IMR-90 (cell line): ENCODE measurements around the gene SDR39U1. TPM values are rescaled to one million over a fixed set of nuclear protein-coding genes. Genes with fewer than 3 reads are reported as not detected.

Experiments
- ATAC-seq: fragments of 200-7000 bp; cut with Tn5 transposase; 2 replicates; pipeline ENCODE4 v1.9.1; 2020; ENCODE audit warnings: low read depth, mild to moderate bottlenecking, moderate library complexity
- BruUV-seq: library from RNA; stranded (reverse); fragments of 400-500 nt; replicated peaks from 2 replicates; lab custom pipeline; 2021; lab: Mats Ljungman, UMichigan
- CTCF ChIA-PET: fragments of 300-600 bp; formaldehyde crosslinking; extraction: SDS; loops from one replicate; lab custom pipeline; 2021; ENCODE audit warnings: antibody characterized with exemption; lab: Yijun Ruan, JAX
- POLR2A ChIA-PET: fragments of 300-600 bp; sonication (Branson Sonifier 250); formaldehyde crosslinking; loops from one replicate; lab custom pipeline; 2022; ENCODE audit warnings: antibody characterized with exemption; ENCODE audit not compliant: unreplicated experiment; lab: Charles Lee
- DNase-seq: peaks from one replicate; pipeline ENCODE4 v3.0.0; 2013
- H2AFZ ChIP-seq: replicated peaks from 2 replicates; pipeline ENCODE3; 2013; ENCODE audit warnings: low read length, mild to moderate bottlenecking; ENCODE audit not compliant: poor library complexity
- H2AK5ac ChIP-seq: 2 replicates; pipeline ENCODE4 v1.6.1; 2013; ENCODE audit warnings: low read depth, low read length, inconsistent platforms
- H2AK9ac ChIP-seq: replicated peaks from 2 replicates; pipeline ENCODE3; 2013; ENCODE audit warnings: mild to moderate bottlenecking, low read depth, low read length, moderate library complexity; ENCODE audit not compliant: poor library complexity
- H2BK120ac ChIP-seq: 2 replicates; pipeline ENCODE4 v1.6.1; 2013; ENCODE audit warnings: low read depth, low read length, inconsistent platforms
- H2BK15ac ChIP-seq: 3 replicates; pipeline ENCODE4 v1.6.1; 2013; ENCODE audit warnings: low read depth, low read length, inconsistent platforms
- H2BK20ac ChIP-seq: 2 replicates; pipeline ENCODE4 v1.6.1; 2013; ENCODE audit warnings: low read depth, mild to moderate bottlenecking, inconsistent platforms, low read length, moderate library complexity
- H2BK5ac ChIP-seq: 2 replicates; pipeline ENCODE4 v1.6.1; 2013; ENCODE audit warnings: mild to moderate bottlenecking, low read depth, low read length, inconsistent platforms; ENCODE audit not compliant: poor library complexity, severe bottlenecking
- H3K14ac ChIP-seq: replicated peaks from 2 replicates; pipeline ENCODE4 v1.6.1; 2013; ENCODE audit warnings: low read depth, low read length, inconsistent platforms
- H3K18ac ChIP-seq: 2 replicates; pipeline ENCODE4 v1.6.1; 2013; ENCODE audit warnings: low read depth, low read length, control low read depth
- H3K23ac ChIP-seq: 2 replicates; pipeline ENCODE4 v1.6.1; 2013; ENCODE audit warnings: low read depth, low read length, inconsistent platforms
- H3K27ac ChIP-seq: 2 replicates; pipeline ENCODE4 v1.5.1; 2013; ENCODE audit warnings: mild to moderate bottlenecking, control low read depth, low read length; ENCODE audit not compliant: insufficient read depth
- H3K27me3 ChIP-seq: 2 replicates; pipeline ENCODE4 v1.6.1; 2013; ENCODE audit warnings: low read length; ENCODE audit not compliant: control insufficient read depth, insufficient read depth
- H3K36me3 ChIP-seq: 2 replicates; pipeline ENCODE4 v1.6.1; 2013; ENCODE audit warnings: low read length, mixed read lengths; ENCODE audit not compliant: control insufficient read depth, insufficient read depth
- H3K4ac ChIP-seq: 2 replicates; pipeline ENCODE4 v1.6.1; 2013; ENCODE audit warnings: low read depth, low read length, inconsistent platforms
- H3K4me1 ChIP-seq: 2 replicates; pipeline ENCODE4 v1.6.1; 2013; ENCODE audit warnings: low read length, mixed read lengths; ENCODE audit not compliant: control insufficient read depth, insufficient read depth
- H3K4me2 ChIP-seq: 2 replicates; pipeline ENCODE4 v1.6.1; 2013; ENCODE audit warnings: low read depth, mild to moderate bottlenecking, control low read depth, low read length, moderate library complexity
- H3K4me3 ChIP-seq: 2 replicates; pipeline ENCODE4 v1.5.1; 2013; ENCODE audit warnings: low read depth, mild to moderate bottlenecking, control low read depth, low read length, moderate library complexity; ENCODE audit not compliant: insufficient read depth
- H3K56ac ChIP-seq: 2 replicates; pipeline ENCODE4 v1.6.1; 2013; ENCODE audit warnings: low read length, inconsistent platforms; ENCODE audit not compliant: insufficient read depth; ENCODE audit errors: extremely low read depth
- H3K79me1 ChIP-seq, 2 experiments: 2 replicates each; pipeline ENCODE4 v1.6.1; 2013; ENCODE audit warnings: low read length in 2 of 2, inconsistent platforms in 1 of 2, low read depth in 1 of 2
- H3K9ac ChIP-seq: 2 replicates; pipeline ENCODE4 v1.6.1; 2013; ENCODE audit warnings: low read depth, low read length, control low read depth
- H3K9me1 ChIP-seq: 2 replicates; pipeline ENCODE4 v1.6.1; 2013; ENCODE audit warnings: low read length, inconsistent platforms; ENCODE audit not compliant: insufficient read depth
- H3K9me3 ChIP-seq: 2 replicates; pipeline ENCODE4 v1.6.1; 2013; ENCODE audit warnings: low read length; ENCODE audit not compliant: control insufficient read depth, insufficient read depth
- H4K20me1 ChIP-seq: 2 replicates; pipeline ENCODE4 v1.6.1; 2013; ENCODE audit warnings: low read length, inconsistent platforms; ENCODE audit not compliant: insufficient read depth
- H4K5ac ChIP-seq: 2 replicates; pipeline ENCODE4 v1.6.1; 2013; ENCODE audit warnings: mild to moderate bottlenecking, low read depth, low read length, control low read depth
- H4K8ac ChIP-seq, 2 experiments: 2 replicates each; pipeline ENCODE4 v1.6.1; 2013; ENCODE audit warnings: low read depth in 2 of 2, low read length in 2 of 2, control low read depth in 1 of 2, inconsistent platforms in 1 of 2
- H4K91ac ChIP-seq: 2 replicates; pipeline ENCODE4 v1.6.1; 2013; ENCODE audit warnings: low read depth, low read length, inconsistent platforms; ENCODE audit not compliant: insufficient read depth
- BHLHE40 ChIP-seq: fragments of 150-350 bp; IDR thresholded peaks from 2 replicates; pipeline ENCODE4 v1.6.1; 2016; ENCODE audit warnings: mild to moderate bottlenecking, low read depth, low read length
- CTCF ChIP-seq: conservative IDR thresholded peaks from 2 replicates; pipeline ENCODE4 v1.5.1; 2012; ENCODE audit warnings: mild to moderate bottlenecking, low read depth, low read length, improper control_type of control experiment
- MAFK ChIP-seq: IDR thresholded peaks from 2 replicates; pipeline ENCODE4 v1.6.1; 2012; ENCODE audit warnings: low read depth, low read length, improper control_type of control experiment
- MAZ ChIP-seq: IDR thresholded peaks from 2 replicates; pipeline ENCODE4 v1.6.1; 2012; ENCODE audit warnings: low read depth, mild to moderate bottlenecking, low read length, improper control_type of control experiment, moderate library complexity, borderline replicate concordance
- NFE2L2 ChIP-seq: fragments of 150-350 bp; IDR thresholded peaks from 2 replicates; pipeline ENCODE4 v1.6.1; 2016; ENCODE audit warnings: low read depth, mild to moderate bottlenecking, low read length
- POLR2A ChIP-seq: IDR thresholded peaks from 2 replicates; pipeline ENCODE4 v1.6.1; 2012; ENCODE audit warnings: mild to moderate bottlenecking, low read depth, low read length
- RCOR1 ChIP-seq: IDR thresholded peaks from 2 replicates; pipeline ENCODE4 v1.6.1; 2012; ENCODE audit warnings: mild to moderate bottlenecking, low read length, improper control_type of control experiment; ENCODE audit not compliant: insufficient replicate concordance
- SMC3 ChIP-seq: fragments of 150-350 bp; IDR thresholded peaks from 2 replicates; pipeline ENCODE4 v1.6.1; 2016; ENCODE audit warnings: low read depth, mild to moderate bottlenecking, antibody characterized with exemption, low read length, moderate library complexity
- USF2 ChIP-seq: fragments of 150-350 bp; IDR thresholded peaks from 2 replicates; pipeline ENCODE4 v1.6.1; 2017; ENCODE audit warnings: mild to moderate bottlenecking, antibody characterized with exemption, low read length, low read depth
- WGBS, 2 experiments: methylation state at CpG; one replicate each; pipeline versions ENCODE4 v1.1.5 to v1.1.7; 2013; ENCODE audit warnings: missing lambda C conversion rate in 2 of 2; ENCODE audit not compliant: insufficient read length in 1 of 2; ENCODE audit errors: extremely low coverage in 2 of 2; 5-methylcytosine and 5-hydroxymethylcytosine counted together
- dilution Hi-C: fragments of 300-500 bp; cut with HindIII; formaldehyde crosslinking; loops from one replicate; pipeline ENCODE4 v1.14.3; 2018; ENCODE audit warnings: low sequenced_read_pairs; ENCODE audit not compliant: unreplicated experiment
- in situ Hi-C: fragments of 300-500 bp; cut with MboI; formaldehyde crosslinking; loops from 3 replicates; pipeline ENCODE4 v1.14.3; 2019; ENCODE audit warnings: low sequenced_read_pairs, inconsistent platforms, mixed read lengths
- intact Hi-C: fragments of 100-400 bp; cut with micrococcal nuclease; formaldehyde crosslinking; loops from 2 replicates; pipeline ENCODE4 v1.10.0; 2022
- polyA plus RNA-seq, 3 experiments: library from polyadenylated mRNA; depleted of rRNA; stranded (reverse); fragments of >200 nt; gene quantifications; 2 replicates each; pipeline ENCODE4 v1.2.3, GENCODE V29; 2012; ENCODE audit warnings: low replicate concordance in 1 of 3
- total RNA-seq: library from RNA; depleted of rRNA; stranded (reverse); fragments of >200 nt; gene quantifications from 2 replicates; pipeline ENCODE4 v1.2.3, GENCODE V29; 2012

SDR39U1 gene
- total and polyA plus RNA-seq, 2 of the 4 experiments (the other 2 are of a cell fraction): 7.5 to 46.3 TPM

- Histone ChIP-seq H4K91ac (no peak overlapping the region), H2BK120ac (no peak overlapping the region), H3K4me2 (peak overlapping the region; percentile 40; the same call in 1 of the 2 replicates), H3K9me3 (no peaks in the 10 kb centered on the region), H4K5ac (no peak overlapping the region), H3K27ac (no peak overlapping the region), H2AFZ (no peak overlapping the region), H3K27me3 (peaks cover 2% of the 10 kb centered on the region; the same call in 1 of the 2 replicates), H2AK5ac (no peak overlapping the region), H3K4me1 (peaks cover 7% of the 10 kb centered on the region), H3K9ac (no peak overlapping the region), H3K4me3 (no peak overlapping the region), H2BK5ac (peak overlapping the region; percentile 78), H4K20me1 (no peaks in the 10 kb centered on the region), H3K14ac (no peak overlapping the region), H3K4ac (no peak overlapping the region), H2BK15ac (no peak overlapping the region), H3K56ac (no peak overlapping the region), H2AK9ac (no peak overlapping the region), H3K79me1 (no peaks in the 10 kb centered on the region), H3K9me1 (0 out of 2 replicates have a peak, but pooled peaks cover 2% of the 10 kb centered on the region), H3K36me3 (no peaks in the 10 kb centered on the region), H3K23ac (no peak overlapping the region), H4K8ac (peak overlapping the region in 1 of 2 experiments; percentile 70; a peak in 1 of 4 replicates), H2BK20ac (no peak overlapping the region), H3K18ac (no peak overlapping the region; the same call in 1 of the 2 replicates)
- peak; percentile 67 for DNase-seq
- intact Hi-C loops: no loop called here
- peak; percentile 79 for ATAC-seq
- ChIA-PET CTCF (no interaction called here), POLR2A (no interaction called here)
- TF ChIP-seq RCOR1 (no peak), NFE2L2 (no peak), SMC3 (no peak), POLR2A (no peak), MAFK (no peak), USF2 (no peak), MAZ (0 out of 2 replicates have a peak, but pooled peaks have one; percentile 41), BHLHE40 (no peak), CTCF (peak; percentile 41)
- in situ Hi-C loops: no loop called here
- no TSS peak for BruUV-seq
- 33% methylated on average over 1 of the region's 8 CpGs; no CpG with 5 or more reads in 1 of the 2 experiments for WGBS, 2 experiments
- dilution Hi-C loops: no loop called here
Measured at GRCh38 chr14:24392325-24393091, 50.1 kb downstream of the SDR39U1 start.
